HG02678 (cell line): Measurements from ENCODE around the gene SUCLG2.
"Not testable (repeated sequence)": the region's sequence is repeated elsewhere in the genome, so short reads cannot be mapped to it uniquely, and the experiment has no call there.

Experiments used
- ATAC-seq: cut with Tn5 transposase; IDR thresholded peaks from one replicate; pipeline ENCODE4 v1.9.1; 2021; ENCODE audit warnings: mild to moderate bottlenecking, moderate library complexity; ENCODE audit not compliant: unreplicated experiment

SUCLG2 gene

DNA sequence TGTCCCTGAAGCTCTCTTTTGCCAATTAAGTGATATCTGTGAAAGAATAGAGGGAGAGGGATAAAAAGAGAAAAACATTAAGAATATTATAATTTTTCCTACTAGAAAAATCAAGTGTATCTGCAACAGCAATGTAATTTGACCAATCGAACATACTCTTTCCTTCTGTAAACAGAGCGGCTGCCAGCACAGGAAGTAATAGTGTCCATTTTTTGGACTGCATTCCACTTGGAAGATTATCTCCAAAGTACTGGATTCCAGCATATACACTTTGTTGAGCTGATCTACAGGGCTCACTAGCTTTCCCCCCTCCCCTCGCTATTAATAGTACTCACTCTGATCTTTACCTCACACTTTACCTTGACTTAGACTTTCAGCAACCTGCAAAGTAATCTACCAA is 90.4 kb downstream of the SUCLG2 start:
- no peak for ATAC-seq

DNA sequence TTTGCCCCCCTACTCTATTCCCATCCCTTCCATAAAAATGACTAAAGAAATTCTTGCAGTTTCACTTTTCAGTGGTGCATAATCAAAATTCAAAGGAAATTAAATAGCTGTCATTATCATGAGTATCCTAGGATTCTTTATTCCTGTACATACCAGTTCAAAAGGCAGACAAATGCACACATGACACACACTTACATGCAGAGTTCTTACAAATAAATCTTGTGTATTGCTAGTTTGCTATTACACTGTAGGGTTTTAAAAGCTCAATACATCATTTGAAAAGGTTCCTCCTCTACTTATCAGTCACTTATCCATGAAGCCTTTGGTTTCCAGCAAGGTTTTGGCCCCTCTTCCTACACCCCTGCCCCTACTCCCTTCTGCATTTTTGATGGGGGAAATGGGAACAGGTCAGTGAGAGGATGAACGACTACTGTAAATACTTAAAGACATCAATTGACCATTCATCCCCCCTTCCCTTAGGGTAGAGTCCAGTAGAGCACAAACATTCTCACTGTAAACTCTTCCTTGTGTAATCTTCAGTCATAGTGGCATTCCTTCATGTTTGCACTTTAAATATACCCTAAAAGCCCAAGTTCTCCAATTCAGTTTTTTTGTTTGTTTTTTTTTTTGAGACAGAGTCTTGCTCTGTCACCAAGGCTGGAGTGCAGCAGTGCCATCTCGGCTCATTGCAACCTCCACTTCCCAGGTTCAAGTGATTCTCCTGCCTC is 92.6 kb downstream of the SUCLG2 start:
- ATAC-seq: no peak

DNA sequence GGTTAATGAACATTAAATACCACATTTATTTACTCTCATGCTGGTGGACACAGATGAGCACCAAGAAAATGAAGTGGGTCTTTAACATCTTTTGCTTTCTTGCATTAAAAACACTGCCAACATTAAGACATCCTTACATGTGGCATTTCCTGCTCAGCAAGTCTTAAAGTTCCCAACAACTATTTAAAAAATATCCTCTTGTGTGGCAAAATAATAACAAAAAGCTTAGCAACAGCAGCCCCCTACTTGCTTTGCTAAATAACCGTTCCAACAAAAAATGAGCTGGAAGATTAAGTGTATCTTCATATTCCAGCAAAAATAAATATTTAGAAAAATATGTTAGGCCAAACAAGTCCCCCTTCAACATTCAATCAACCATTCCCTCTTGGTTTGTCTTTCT is 93.1 kb downstream of the SUCLG2 start:
- ATAC-seq: no peak

- no peak for ATAC-seq
These were observed 95.3 kb downstream of the SUCLG2 start for GRCh38 chr3:67559029-67559605.

- no peak for ATAC-seq
These were observed 96.0 kb downstream of the SUCLG2 start for GRCh38 chr3:67558426-67558825.

DNA sequence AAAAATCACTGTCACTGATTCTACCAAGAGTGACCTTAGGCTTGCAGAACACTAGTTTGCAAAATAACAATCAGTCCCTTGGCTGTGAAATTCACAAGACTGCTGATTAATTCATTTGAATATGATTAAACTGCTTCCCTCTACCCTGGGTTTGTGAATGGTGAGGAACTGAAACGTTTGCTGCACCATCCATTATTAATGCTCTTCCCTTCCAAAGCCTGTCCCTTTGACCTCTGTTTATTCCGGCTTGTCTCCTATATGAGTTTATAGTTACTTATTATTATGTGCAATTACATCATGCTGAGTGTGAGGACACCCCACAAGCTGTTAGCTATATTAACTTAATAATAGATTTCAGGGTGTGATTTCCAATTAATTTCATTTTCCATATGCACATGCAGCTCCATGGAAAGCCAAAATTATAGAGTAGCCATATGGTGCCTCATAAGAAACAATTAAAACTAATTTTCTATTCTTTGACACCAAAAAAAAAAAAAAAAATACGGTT is 96.5 kb downstream of the SUCLG2 start:
- ATAC-seq: no peak

GRCh38 chr3:67551361-67552016 is 102.9 kb downstream of the SUCLG2 start:
- ATAC-seq: no peak

GRCh38 chr3:67550541-67550940 is 103.9 kb downstream of the SUCLG2 start:
- ATAC-seq: no peak

DNA sequence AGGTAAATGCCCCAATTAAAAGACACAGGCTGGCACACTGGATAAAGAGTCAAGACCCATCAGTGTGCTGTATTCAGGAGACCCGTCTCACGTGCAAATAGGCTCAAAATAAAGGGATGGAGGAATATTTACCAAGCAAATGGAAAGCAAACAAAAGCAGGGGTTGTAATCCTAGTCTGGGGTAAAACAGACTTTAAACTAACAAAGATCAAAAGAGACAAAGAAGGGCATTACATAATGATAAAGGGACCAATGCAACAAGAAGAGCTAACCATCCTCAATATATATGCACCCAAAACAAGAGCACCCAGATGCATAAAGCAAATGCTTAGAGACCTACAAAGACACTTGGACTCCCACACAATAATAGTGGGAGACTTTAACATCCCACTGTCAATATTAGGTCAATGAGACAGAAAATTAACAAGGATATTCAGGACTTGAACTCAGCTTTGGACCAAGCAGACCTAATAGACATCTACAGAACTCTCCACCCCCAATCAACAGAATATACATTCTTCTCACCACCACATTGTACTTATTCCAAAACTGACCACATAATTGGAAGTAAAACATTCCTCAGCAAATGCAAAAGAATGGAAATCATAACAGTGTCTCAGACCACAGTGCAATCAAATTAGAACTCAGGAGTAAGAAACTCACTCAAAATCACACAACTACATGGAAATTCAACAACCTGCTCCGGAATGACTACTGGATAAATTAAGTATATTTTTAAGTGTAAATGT is 111.7 kb downstream of the SUCLG2 start:
- not testable (repeated sequence) for ATAC-seq

- no peak for ATAC-seq
These were observed 114.1 kb downstream of the SUCLG2 start for GRCh38 chr3:67540198-67540894.

DNA sequence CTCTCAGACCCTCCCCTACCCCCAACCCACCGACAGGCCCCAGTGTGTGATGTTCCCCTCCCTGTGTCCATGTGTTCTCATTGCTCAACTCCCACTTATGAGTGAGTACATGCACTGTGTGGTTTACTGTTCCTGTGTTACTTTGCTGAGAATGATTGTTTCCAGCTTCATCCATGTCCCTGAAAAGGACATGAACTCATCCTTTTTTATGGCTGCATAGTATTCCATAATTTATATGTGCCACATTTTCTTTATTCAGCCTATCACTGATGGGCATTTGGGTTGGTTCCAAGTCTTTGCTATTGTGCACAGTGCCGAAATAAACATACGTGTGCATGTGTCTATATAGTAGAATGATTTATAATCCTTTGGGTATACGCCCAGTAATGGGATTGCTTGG is 117.2 kb downstream of the SUCLG2 start:
- not testable (repeated sequence) for ATAC-seq

GRCh38 chr3:67535006-67535405 is 119.4 kb downstream of the SUCLG2 start:
- ATAC-seq: no peak

- no peak for ATAC-seq
These were observed 119.8 kb downstream of the SUCLG2 start for GRCh38 chr3:67534594-67534993.

DNA sequence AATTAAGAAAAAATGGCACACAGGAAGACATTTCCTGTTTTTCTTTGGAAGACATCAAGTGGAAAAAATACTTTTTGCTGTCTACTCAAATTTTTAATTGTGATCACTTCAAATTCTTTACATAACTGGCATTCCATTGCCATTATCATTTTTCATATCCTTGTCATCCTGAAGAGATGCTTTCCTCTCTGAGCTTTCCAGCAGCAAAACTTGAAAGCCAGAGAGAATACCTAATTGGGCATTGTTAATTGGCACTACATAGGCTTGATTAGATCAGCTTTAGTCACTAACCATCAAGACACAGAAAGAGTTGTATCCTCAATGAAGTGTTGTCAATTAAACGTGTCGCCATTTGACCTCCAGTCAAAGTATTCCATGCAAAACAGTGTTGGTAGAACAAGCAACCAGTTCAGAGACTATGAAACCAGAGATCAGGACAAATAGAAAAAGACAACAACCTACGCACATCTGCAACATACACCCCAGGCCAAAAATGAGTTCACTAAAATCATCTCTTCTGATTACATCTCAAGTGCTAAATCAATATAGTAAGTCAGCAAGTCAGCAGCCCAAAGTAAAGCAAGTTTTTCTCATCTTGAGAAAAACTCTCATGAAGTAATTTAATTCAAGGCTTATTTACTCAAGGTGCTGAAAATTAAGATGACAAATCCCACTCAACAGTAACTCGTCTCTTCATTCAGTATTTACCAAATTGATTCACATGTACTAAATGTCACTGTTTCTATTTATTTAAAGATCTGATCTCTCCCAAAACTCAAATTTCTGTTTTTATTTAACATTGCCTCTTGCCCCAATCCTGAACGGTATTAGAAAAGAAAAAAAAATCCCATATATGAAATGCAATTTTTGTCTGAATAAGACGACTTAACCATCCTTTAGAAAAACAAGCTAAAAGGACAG is 123.0 kb downstream of the SUCLG2 start:
- ATAC-seq: no peak

DNA sequence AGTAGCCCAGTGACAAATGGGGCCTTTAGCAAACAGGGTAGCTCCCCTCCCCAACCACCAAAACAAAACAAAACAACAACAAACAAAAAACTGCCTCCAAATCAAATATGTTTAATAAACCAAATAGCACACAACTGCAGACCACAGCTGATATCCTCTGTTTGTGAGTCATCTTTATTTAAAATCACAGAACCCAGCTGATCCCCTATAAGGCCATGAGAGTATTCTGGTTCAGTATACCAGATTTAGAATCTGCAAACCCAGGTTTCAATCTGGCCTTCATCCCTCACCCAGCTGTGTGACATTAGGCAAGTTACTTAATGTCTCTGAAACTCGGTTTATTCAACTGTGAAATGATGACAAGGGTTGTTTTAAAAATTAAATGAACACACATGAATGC is 124.5 kb downstream of the SUCLG2 start:
- ATAC-seq: no peak

DNA sequence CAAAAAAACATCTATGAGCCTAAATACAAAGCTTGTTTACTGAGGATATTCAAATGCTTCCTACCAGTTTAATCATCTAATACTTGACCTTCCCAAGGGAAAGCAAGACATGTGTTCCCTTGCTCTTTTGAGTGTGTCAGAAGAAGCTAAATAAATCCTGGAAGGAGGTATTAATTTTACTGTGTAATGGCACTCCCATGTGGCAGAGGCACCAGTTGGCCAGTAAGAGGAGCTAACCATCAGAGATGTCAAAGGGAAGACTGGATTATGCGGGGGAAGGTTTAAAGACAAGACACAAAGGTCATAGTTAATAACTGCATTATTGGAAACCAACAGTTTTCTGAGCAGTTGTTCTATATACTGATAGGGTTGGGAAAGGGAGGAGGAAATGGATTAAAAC is 125.1 kb downstream of the SUCLG2 start:
- no peak for ATAC-seq

GRCh38 chr3:67526246-67526645 is 128.2 kb downstream of the SUCLG2 start:
- ATAC-seq: no peak

- no peak for ATAC-seq
These were observed 130.4 kb downstream of the SUCLG2 start for GRCh38 chr3:67524046-67524445.

GRCh38 chr3:67522081-67522480 is 132.3 kb downstream of the SUCLG2 start:
- ATAC-seq: no peak
